HG03354 (cell line): ENCODE measurements around the gene PDGFD.
A peak's percentile ranks its signal among the peaks of the same experiment; 100 is the strongest.

ENCODE experiments used
- ATAC-seq: cut with Tn5 transposase; IDR thresholded peaks from one replicate; pipeline ENCODE4 v1.9.1; 2021; ENCODE audit warnings: mild to moderate bottlenecking; ENCODE audit not compliant: unreplicated experiment, poor library complexity, severe bottlenecking

Gene PDGFD

GRCh38 chr11:104146943-104147342, 17.0 kb downstream of the PDGFD start:
- ATAC-seq: no peak

DNA sequence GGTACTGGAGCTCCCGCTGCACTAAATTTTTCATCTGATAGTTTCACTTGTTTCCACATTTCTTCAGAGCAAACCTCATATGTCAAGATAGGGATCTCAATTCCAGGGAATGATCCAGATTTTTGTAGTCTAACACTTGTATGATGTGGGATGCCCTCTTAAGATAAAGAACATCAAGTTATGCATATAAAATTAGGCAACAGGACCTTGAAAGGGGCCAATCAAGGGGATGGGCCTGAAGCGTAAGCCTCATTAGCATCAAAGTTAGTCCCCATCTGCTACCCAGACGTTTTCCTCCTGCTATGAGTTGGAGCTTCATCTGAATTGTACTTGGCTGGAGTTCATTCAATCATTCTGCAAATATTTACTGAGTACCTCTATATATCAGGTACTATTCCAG, 17.5 kb downstream of the PDGFD start:
- no peak for ATAC-seq

- no peak for ATAC-seq
These were observed 18.9 kb downstream of the PDGFD start for GRCh38 chr11:104145062-104145461.

DNA sequence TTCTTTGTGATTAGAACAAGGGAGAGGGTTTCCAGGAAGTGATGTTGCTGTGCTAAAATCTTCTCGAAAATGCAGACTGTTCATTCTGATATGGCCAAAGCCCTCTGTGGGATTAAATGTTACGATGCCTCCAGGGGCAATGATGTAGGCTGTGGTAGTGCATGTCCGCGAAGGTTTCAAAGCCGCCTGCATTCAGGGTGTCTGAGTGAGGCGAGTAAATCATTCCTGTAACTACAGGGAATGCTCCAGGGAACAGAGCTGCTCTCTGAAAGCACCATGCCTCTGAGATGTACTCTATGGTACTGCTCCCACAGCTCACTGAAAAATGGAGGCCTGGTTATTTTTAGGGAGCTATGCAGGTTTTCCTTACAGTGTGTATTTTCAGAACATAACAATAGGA, 21.2 kb downstream of the PDGFD start:
- no peak for ATAC-seq

DNA sequence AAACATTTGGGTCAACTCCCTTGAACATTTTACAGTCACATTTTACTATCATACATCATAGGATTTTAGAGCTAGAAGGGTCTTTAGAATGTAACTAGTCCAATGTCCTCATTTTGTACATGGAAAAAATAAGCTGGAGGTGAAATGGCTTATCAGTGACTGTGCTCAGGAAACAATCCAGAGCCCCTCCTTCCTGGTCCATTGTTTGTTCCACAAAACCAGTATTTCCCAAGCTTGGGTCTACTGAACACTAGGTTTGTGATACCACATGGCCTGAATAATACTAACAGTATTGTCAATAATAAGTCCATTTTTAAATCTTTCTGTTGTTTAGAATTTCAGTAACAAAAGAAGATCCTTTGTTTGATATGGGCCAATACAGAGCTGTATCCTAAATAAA, 27.1 kb downstream of the PDGFD start:
- ATAC-seq: no peak

- no peak for ATAC-seq
These were observed 29.2 kb downstream of the PDGFD start for GRCh38 chr11:104134745-104135144.

- ATAC-seq: no peak
These were observed 33.8 kb downstream of the PDGFD start for GRCh38 chr11:104130161-104130560.

- no peak for ATAC-seq
These were observed 34.8 kb downstream of the PDGFD start for GRCh38 chr11:104129145-104129544.

GRCh38 chr11:104127828-104128227, 36.1 kb downstream of the PDGFD start:
- ATAC-seq: no peak

DNA sequence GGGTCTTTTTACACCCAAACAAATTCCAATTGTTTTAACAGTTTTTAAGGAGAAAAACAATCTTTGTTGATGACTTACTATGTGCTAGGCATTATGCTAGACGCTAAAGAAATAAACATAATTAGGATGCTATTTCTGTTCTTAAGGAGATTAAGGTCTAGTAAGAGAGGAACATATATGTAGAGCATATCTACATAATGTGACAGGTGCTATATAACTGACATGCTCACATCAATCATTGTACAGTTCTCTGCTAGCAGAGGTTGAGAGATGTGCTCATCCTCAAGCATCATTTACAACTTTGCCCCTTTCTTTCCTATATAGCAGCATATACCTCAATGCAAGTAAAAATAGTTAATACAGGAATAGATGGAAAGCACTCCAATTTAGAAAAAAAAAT, 37.5 kb downstream of the PDGFD start:
- ATAC-seq: no peak

DNA sequence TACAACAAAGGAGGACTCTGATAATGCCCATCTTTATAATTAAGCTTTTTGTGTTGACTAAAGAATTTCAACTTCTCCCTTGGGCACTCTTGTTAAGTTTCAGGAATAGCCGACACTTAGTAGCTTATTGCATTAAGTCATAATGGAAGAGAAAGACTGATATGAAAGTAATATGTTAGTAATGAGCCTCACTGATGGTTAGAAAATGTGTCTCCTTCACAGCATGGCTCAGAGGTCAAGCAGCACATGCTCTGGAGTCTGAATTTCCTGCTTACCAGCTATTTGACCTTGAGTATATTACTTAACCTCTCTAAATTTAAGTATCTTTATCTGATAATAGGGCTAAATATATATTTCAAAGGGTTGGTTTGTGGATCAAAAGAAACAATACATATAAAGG, 39.0 kb downstream of the PDGFD start:
- peak; percentile 86 for ATAC-seq

GRCh38 chr11:104122836-104123235, 41.1 kb downstream of the PDGFD start:
- ATAC-seq: no peak

GRCh38 chr11:104122011-104122635, 41.8 kb downstream of the PDGFD start:
- ATAC-seq: no peak

GRCh38 chr11:104120493-104121137, 43.3 kb downstream of the PDGFD start:
- ATAC-seq: no peak

DNA sequence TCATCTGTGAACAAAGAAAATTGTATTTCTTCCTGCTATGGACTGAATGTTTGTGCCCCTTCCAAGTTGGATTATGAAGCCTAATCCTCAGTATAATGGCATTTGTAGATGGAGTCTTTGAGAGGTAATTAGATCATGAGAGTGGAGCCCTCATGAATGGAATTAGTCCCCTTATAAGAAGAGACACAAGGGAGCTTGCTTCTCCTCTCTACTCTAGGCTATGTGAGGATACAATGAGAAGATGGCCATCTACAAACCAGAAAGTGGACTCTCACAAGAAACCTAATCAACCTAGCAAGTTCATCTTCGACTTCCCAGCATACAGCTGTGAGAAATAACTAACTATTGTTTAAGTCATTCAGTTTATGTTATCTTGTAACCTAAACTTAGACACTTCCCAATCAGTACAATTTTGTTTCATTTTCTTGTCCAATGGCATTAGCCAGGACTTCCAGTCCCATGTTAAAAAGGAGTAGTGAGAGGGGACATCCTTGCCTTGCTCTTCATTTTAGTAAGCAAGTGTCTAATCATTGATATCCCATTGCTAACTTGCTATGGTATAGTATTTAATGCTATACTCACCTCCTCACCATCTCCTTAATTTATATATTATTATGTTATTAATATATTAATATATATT, 45.7 kb downstream of the PDGFD start:
- no peak for ATAC-seq

- ATAC-seq: no peak
These were observed 50.4 kb downstream of the PDGFD start for GRCh38 chr11:104113541-104113940.

DNA sequence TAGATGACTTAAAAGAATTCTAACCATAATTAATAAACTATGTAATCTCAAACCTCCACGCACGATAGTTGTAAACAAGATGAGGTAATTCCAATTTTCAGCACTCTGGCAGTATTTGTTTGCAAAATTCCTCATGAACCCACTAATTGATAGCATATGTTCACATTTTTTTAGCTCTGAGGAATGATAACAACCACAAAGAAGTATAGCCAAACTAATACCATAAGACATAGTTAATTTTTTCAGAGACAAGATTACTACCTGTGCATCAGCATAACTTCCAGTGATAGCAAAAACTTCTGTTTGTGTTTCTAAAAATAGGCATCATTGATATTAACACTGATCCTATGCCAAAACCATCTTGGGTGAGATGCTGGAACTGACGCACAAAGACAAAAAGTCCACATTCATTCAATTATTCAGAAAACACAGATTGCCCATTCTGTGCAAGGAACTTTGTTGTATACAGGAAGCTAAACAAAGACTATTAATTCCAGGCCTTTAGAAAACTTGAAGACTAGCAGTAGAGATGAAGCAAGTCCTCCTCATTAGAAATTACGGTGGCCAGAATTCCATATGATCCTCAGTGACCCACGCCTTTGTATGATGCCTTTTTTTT, 57.7 kb downstream of the PDGFD start:
- no peak for ATAC-seq

DNA sequence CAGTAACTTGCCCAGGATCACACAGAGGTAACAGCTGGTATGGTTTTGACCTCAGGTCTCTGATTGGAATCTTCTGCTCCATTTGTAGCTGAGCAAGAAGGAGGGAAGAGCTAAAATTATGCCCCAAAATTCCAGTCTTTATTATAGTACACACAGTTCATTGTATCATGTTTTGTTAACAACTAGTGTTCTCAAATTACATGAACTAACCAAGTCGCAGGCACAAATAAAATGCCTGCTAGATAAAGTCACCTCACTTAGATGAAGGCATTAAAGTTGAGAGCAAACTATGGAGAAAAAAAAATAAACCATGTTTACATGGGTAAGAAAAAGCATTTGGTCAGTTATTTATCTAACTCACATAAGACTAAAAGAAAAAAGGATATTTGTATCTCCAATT, 58.8 kb downstream of the PDGFD start:
- no peak for ATAC-seq

DNA sequence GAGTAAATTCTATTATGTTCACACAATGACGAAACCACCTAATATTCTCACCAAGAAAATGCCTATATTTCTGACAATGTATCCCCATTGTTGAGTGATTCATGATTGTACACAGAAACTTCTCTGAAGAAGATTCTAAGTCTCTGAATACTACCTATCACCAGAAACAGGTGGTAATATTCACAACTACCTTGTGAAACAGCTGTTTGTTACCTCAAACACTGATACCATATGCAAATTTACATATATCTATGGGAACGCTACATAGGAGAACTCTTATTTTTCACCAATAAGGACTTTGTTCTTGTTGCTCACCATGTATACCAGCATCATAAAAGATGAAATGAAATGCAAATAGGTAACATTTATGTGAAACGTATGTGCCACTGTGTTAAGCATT, 59.3 kb downstream of the PDGFD start:
- no peak for ATAC-seq

DNA sequence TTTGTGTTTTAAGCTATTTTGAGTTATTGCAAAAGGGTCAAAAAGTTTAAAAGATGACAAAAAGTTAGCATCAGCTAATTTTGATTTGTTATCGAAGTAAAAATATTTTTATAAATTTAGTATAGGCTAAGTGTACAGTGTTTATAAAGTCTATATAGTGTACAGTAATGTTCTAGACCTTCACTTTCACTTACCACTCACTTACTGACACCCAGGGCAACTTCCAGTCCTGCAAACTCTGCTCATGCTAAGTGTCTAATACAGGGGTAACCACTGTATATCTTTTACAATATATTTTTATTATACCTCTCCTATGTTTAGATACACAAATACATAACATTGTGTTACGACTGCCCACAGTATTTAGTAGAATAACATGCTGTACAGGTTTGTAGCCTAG, 59.7 kb downstream of the PDGFD start:
- no peak for ATAC-seq

DNA sequence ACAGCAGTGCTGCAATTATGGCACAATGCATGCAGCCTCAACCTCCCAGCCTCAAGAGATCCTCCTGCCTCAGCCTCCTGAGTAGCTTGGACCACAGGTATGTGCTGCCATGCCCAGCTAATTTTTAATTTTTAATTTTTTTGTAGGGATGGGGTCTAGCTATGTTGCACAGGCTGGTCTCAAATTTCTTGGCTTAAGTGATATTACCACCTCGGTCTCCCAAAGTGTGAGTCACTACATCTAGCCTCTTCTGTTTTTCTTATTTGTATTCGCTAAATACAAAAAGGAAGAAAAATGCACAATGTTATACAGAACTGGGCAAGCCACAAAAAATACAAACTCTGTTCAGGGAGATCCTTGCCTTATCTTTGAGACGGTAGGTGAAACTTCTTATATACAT, 65.4 kb downstream of the PDGFD start:
- no peak for ATAC-seq
